ENCODE measurements around the gene C1orf74. TPM values are rescaled to one million over a fixed set of nuclear protein-coding genes. Genes with fewer than 3 reads are reported as not detected.

The C1orf74 gene
- total RNA-seq, 1 experiment from 2014 or later: 5.7 TPM

GRCh38 chr1:209741889-209742288, 42.5 kb downstream of the C1orf74 start:
- H2AFZ ChIP-seq (ENCODE audit: low read length): no peak overlapping the region
- no peaks in the 10 kb centered on the region for H3K36me3 ChIP-seq (ENCODE audit: low read depth, low read length)
- no peak for ATAC-seq
- no peaks in the 10 kb centered on the region for H3K79me2 ChIP-seq (ENCODE audit: low read length)
- H3K9me3 ChIP-seq (ENCODE audit: low read length): no peaks in the 10 kb centered on the region
- POLR2A ChIA-PET (ENCODE audit: unreplicated experiment): no interaction called here
- H3K9me2 ChIP-seq (replicated peaks; ENCODE audit: low read length): no peaks in the 10 kb centered on the region
- TF ChIP-seq CTCF (conservative IDR thresholded peaks at IDR 0.05; ENCODE audit: low read depth, low read length) (no peak), EZH2phosphoT487 (IDR thresholded peaks at IDR 0.05; ENCODE audit: borderline replicate concordance, low read length) (no peak), EZH2 (IDR thresholded peaks at IDR 0.05; ENCODE audit: low read length, unreplicated experiment) (no peak)
- no peak overlapping the region for H3K4me3 ChIP-seq (ENCODE audit: low read length)
- intact Hi-C loops (cut with micrococcal nuclease): no loop called here
- no TSS peak for BruUV-seq (replicated peaks)
- H3K4me1 ChIP-seq (ENCODE audit: insufficient read depth, low read length): peaks cover 11% of the 10 kb centered on the region; the same call in 1 of the 2 replicates
- no peak overlapping the region for H3K4me2 ChIP-seq (ENCODE audit: low read length)
- H3K27me3 ChIP-seq (ENCODE audit: low read length): no peaks in the 10 kb centered on the region
- no peak for DNase-seq
- no peaks in the 10 kb centered on the region for H4K20me1 ChIP-seq (ENCODE audit: low read length)
- CTCF ChIA-PET: no interaction called here
- no peak overlapping the region for H3K27ac ChIP-seq (ENCODE audit: low read length)
- no peaks in the 10 kb centered on the region for H3F3A ChIP-seq (ENCODE audit: low read length, unreplicated experiment)
- H3K9ac ChIP-seq (ENCODE audit: low read length): no peak overlapping the region

GRCh38 chr1:209741193-209741592, 43.2 kb downstream of the C1orf74 start:
- no peak overlapping the region for H3K4me2 ChIP-seq (ENCODE audit: low read length)
- DNase-seq (no peak), ATAC-seq (no peak)
- H3K79me2 ChIP-seq (ENCODE audit: low read length): no peaks in the 10 kb centered on the region
- H2AFZ ChIP-seq (ENCODE audit: low read length): no peak overlapping the region
- intact Hi-C loops (cut with micrococcal nuclease): no loop called here
- no peak overlapping the region for H3K4me3 ChIP-seq (ENCODE audit: low read length)
- no TSS peak for BruUV-seq (replicated peaks)
- no peaks in the 10 kb centered on the region for H3K9me3 ChIP-seq (ENCODE audit: low read length)
- no peaks in the 10 kb centered on the region for H3F3A ChIP-seq (ENCODE audit: low read length, unreplicated experiment)
- ChIA-PET POLR2A (ENCODE audit: unreplicated experiment) (no interaction called here), CTCF (no interaction called here)
- no peaks in the 10 kb centered on the region for H3K9me2 ChIP-seq (replicated peaks; ENCODE audit: low read length)
- no peak overlapping the region for H3K27ac ChIP-seq (ENCODE audit: low read length)
- H3K4me1 ChIP-seq (ENCODE audit: insufficient read depth, low read length): peaks cover 4% of the 10 kb centered on the region; the same call in 1 of the 2 replicates
- H3K9ac ChIP-seq (ENCODE audit: low read length): no peak overlapping the region
- H3K27me3 ChIP-seq (ENCODE audit: low read length): no peaks in the 10 kb centered on the region
- no peaks in the 10 kb centered on the region for H4K20me1 ChIP-seq (ENCODE audit: low read length)
- no peak for TF ChIP-seq EZH2 (IDR thresholded peaks at IDR 0.05; ENCODE audit: low read length, unreplicated experiment)
- no peak for TF ChIP-seq CTCF (conservative IDR thresholded peaks at IDR 0.05; ENCODE audit: low read depth, low read length)
- TF ChIP-seq EZH2phosphoT487 (IDR thresholded peaks at IDR 0.05; ENCODE audit: borderline replicate concordance, low read length): no peak
- no peaks in the 10 kb centered on the region for H3K36me3 ChIP-seq (ENCODE audit: low read depth, low read length)

GRCh38 chr1:209738270-209738669, 46.1 kb downstream of the C1orf74 start:
- intact Hi-C loops (cut with micrococcal nuclease): no loop called here
- no peaks in the 10 kb centered on the region for H4K20me1 ChIP-seq (ENCODE audit: low read length)
- DNase-seq (no peak), ATAC-seq (no peak)
- H3K4me3 ChIP-seq (ENCODE audit: low read length): no peak overlapping the region
- H3K27ac ChIP-seq (ENCODE audit: low read length): no peak overlapping the region
- ChIA-PET CTCF (no interaction called here), POLR2A (ENCODE audit: unreplicated experiment) (no interaction called here)
- no peak overlapping the region for H3K4me2 ChIP-seq (ENCODE audit: low read length)
- H3K27me3 ChIP-seq (ENCODE audit: low read length): no peaks in the 10 kb centered on the region
- no peak overlapping the region for H3K9ac ChIP-seq (ENCODE audit: low read length)
- no TSS peak for BruUV-seq (replicated peaks)
- peaks cover under 1% of the 10 kb centered on the region; the same call in 1 of the 2 replicates for H3K4me1 ChIP-seq (ENCODE audit: insufficient read depth, low read length)
- H3K79me2 ChIP-seq (ENCODE audit: low read length): no peaks in the 10 kb centered on the region
- H3F3A ChIP-seq (ENCODE audit: low read length, unreplicated experiment): no peaks in the 10 kb centered on the region
- no peaks in the 10 kb centered on the region for H3K36me3 ChIP-seq (ENCODE audit: low read depth, low read length)
- H3K9me3 ChIP-seq (ENCODE audit: low read length): no peaks in the 10 kb centered on the region
- no peaks in the 10 kb centered on the region for H3K9me2 ChIP-seq (replicated peaks; ENCODE audit: low read length)
- no peak overlapping the region for H2AFZ ChIP-seq (ENCODE audit: low read length)
- TF ChIP-seq EZH2 (IDR thresholded peaks at IDR 0.05; ENCODE audit: low read length, unreplicated experiment): no peak
- TF ChIP-seq EZH2phosphoT487 (IDR thresholded peaks at IDR 0.05; ENCODE audit: borderline replicate concordance, low read length): no peak
- TF ChIP-seq CTCF (conservative IDR thresholded peaks at IDR 0.05; ENCODE audit: low read depth, low read length): no peak

All from PC-3 (cell line).